KOPT-K1 (cell line): Measurements from ENCODE around the gene CLEC20A.
"Not testable (repeated sequence)": the region's sequence is repeated elsewhere in the genome, so short reads cannot be mapped to it uniquely, and the experiment has no call there.

Experiments
- H3K27ac ChIP-seq: fragments of 200-600 bp; sonication (generic); 2 replicates; pipeline ENCODE4 v1.5.1; 2016; ENCODE audit warnings: antibody characterized with exemption, mild to moderate bottlenecking, low read depth, low read length; ENCODE audit not compliant: poor library complexity, severe bottlenecking
- H3K36me3 ChIP-seq: fragments of 200-600 bp; sonication (generic); 2 replicates; pipeline ENCODE4 v1.5.1; 2017; ENCODE audit warnings: antibody characterized with exemption, mild to moderate bottlenecking, low read length, moderate library complexity; ENCODE audit not compliant: insufficient read depth
- H3K9me3 ChIP-seq: fragments of 200-600 bp; sonication (generic); 2 replicates; pipeline ENCODE4 v1.5.1; 2017; ENCODE audit warnings: antibody characterized with exemption, low read length, mild to moderate bottlenecking; ENCODE audit not compliant: insufficient read depth, poor library complexity, severe bottlenecking

Gene CLEC20A

DNA sequence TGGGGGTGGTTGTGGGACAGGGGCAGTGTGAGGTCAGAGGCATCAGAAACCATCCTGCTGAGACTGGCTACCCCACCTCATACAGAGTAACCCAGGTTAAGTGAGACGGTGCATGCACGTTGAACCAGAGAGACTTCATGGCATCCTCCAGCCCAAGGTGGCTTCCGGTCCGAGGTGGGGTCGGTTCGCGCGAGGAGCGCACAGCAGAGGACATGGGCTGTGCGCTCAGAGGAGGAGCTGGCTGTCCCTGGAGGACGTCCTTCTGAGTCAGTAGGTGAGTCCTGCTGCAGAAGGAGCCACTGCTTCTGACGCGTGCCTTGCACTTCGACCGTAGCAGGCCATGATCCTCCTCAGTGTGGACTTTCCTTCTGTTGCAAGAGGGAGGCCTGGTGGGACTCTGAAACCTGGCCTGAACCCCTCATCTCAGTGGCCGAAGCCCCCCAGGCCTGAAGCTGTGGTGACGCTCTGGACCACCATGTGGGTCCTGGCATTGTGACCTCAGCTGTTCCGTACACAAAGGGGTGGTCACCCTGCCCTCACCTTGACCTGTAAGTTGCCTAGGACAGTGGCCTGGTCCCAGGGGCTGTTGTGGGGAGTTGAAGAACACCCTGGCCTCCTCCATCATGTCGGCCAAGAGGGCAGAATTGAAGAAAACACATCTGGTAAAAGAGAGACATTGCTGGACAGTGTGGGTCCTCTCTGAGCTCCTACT, 16.0 kb upstream of the CLEC20A start, which contains the start of gene TEX35:
Gene TEX35 (plus strand): TSS at position 544 of the 712 bp plus-strand sequence. CDS start 80 bp downstream, at position 624.
- Histone ChIP-seq H3K27ac (no peak within 1 kb of the TSS), H3K9me3 (no peaks in the 10 kb centered on the region), H3K36me3 (no peaks in the 10 kb centered on the region)

DNA sequence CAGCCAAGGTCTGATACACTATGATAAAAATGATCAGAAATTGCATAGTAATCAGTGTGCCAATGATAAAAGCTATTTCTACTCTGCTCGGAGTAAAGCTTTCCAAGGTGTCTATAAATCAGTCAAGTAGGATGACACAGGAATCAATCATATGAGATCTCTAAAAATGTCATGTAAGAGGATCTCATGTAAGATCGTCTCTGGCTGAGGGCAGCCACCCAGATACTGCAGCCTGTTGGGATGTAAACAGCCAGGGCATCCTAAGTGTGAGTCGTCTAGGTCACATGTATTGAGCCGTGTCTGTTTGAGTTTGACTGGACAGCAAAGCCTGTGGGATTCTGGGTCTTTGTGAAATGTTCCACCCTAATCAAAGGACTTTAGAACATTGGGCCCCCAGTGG, 13.4 kb upstream of the CLEC20A start:
- no peak overlapping the region for H3K27ac ChIP-seq
- no peaks in the 10 kb centered on the region for H3K9me3 ChIP-seq
- no peaks in the 10 kb centered on the region for H3K36me3 ChIP-seq

DNA sequence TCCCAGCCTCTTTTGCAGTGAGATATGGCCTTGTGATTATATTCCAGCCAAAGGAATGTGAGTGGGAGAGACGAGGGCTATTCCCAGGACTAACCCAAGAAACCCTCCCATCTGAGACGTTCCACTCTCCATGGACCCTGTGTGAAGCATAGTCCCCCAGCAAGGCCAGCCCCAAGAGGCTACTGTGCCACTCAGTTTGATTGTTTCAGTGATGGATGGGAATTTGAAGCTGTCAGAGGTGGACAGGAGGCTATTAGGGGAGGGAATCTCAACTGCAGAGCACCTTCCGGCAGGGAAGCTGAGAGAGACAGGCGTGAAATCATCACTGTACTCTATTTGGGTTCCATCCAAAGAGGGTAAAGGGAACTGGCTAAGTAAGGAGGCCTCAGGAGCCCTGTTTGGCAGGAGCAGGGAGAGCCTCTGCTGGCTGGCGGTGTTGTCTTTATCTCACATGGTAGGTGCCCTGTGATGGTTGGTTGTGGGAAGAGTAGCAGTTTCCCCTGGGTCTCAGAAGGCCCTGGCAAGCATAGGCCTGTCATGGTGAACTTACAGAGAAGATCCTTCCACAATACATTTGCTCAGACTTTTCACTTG, 12.7 kb upstream of the CLEC20A start:
- Histone ChIP-seq H3K9me3 (no peaks in the 10 kb centered on the region), H3K36me3 (no peaks in the 10 kb centered on the region), H3K27ac (no peak overlapping the region)

DNA sequence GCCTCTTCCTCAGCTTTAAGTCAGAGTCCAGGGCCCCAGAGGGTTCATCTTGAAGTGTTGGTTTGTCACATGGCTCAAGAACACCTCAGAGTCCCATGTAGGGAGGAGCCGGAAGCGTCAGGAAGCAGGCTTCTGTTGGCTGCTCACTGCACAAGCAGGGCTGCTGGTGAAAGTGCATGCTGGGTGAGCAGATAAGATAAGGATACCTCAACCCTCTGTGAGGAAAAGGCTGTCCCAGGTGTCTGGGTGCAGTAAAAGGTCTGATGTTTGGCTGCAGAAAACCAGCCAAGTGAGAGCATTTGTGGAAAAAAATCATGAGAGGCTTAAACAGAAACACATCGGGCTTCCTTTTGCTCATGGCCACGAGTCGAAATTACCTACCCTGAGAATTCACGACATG, 9.9 kb upstream of the CLEC20A start:
- Histone ChIP-seq H3K27ac (no peak overlapping the region), H3K36me3 (no peaks in the 10 kb centered on the region), H3K9me3 (no peaks in the 10 kb centered on the region)

DNA sequence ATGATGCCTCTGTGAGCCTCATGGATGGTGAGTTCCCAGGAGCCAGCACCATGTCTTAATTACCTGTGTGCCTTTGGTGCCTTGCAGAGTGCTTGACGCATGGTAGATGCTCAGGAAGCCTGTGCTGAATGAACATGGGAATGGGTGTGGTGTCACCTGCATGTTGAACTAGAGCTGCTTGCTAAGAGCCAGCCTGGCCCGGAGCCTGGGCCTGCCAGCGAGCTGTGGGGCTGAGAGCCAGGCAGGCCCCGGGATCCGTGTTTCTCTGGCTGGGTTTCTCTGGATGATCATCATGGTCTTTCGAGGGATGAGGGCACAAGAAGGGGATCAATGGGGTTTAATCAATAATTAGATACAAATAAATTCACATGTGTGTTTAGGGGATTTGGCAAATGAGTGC, 9.4 kb upstream of the CLEC20A start:
- H3K27ac ChIP-seq, result no peak overlapping the region
- no peaks in the 10 kb centered on the region for H3K9me3 ChIP-seq
- no peaks in the 10 kb centered on the region for H3K36me3 ChIP-seq

DNA sequence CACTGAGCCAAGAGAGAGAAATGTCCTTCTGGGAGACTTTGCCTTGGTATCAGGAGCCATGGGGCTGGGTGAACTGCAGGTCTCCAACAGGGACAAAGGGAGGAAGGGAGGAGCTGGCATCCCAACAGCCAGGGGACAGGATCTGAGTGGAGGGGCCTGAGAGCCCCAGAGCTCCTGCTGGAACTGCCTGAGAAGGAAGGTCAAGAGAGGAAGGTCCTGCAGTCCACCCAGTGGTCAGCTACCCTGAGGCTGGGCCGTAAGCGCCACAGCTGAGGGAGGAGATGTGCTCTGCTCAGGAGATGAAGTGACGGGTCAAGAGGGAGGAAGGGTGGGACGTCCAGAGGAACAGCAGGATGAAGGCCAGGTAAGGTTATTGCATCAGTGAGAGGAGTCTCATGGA, 7.5 kb upstream of the CLEC20A start:
- Histone ChIP-seq H3K9me3 (no peaks in the 10 kb centered on the region), H3K27ac (no peak overlapping the region), H3K36me3 (no peaks in the 10 kb centered on the region)

DNA sequence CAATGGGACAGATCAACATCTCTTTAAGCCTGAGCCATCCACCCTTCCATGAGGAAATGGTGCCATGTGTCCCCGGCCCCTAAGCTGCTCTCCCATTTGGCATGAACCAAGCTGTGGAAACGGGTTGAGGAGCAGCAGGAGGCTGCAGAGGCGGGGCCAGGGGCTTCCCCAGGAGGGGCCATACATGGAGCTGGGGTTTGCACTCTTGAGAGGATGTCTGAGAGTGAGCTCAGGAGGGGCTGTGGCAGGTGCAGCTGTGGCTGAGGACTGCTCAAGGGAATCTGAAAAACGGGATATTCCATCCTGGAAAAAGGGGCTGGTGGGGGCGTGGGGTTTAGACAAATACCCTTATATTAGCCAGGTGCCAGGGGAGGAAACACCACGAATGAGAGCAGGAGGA, 7.1 kb upstream of the CLEC20A start:
- H3K9me3 ChIP-seq, result no peaks in the 10 kb centered on the region
- H3K27ac ChIP-seq, result no peak overlapping the region
- H3K36me3 ChIP-seq, result no peaks in the 10 kb centered on the region

DNA sequence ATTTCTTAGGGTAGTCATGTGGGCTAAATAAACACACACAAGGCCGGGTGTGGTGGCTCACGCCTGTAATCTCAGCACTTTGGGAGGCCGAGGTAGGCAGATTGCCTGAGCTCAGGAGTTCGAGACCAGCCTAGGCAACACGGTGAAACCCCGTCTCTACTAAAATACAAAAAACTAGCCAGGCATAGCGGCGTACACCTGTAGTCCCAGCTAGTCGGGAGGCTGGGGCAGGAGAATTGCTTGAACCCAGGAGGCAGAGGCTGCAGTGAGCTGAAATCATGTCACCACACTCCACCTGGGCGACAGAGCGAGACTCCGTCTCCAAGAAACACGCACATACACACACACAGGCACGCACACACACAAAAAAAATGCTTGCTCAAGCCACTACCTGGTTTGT, 6.6 kb upstream of the CLEC20A start:
- not testable (repeated sequence) for H3K27ac ChIP-seq, H3K9me3 ChIP-seq, H3K36me3 ChIP-seq

DNA sequence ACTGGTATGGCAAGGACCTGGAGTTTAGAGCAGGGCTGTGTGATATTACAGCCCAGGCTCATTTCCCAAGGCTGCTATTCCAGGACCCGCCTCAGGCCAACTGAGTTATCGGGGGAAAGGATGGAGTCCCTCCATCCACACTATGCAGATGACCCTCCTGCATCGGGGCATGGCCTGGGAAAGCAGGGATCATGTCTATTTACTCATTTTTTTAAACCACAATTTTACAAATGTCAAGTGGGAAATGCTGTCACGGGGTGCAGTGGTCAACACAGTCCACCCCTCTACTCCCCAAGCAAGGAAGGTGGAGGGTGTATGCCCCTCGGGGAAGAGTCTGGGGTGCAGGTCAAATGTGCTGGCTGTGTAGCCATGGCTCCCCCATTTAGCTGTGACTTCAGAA, 6.1 kb upstream of the CLEC20A start:
- H3K36me3 ChIP-seq, result no peaks in the 10 kb centered on the region
- H3K9me3 ChIP-seq, result no peaks in the 10 kb centered on the region
- H3K27ac ChIP-seq, result no peak overlapping the region

DNA sequence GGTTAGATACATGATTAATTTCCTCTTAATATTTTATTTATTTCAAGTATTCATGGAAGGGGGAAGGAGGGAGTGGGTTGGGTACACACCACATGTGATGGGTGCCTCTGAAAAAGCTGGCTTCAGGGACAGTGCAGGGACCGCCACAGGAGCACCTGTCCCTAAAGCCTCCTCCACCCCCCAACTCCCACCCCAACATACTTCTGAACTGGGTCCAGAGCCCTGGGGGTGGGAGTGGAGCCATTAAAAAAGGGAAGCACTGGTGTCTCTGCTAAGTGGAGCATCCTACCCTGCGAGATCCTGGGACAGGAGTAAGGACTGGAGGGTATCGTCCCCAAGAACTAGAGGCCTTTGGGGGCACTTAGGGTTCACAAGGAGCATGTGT, 5.6 kb upstream of the CLEC20A start:
- no peak overlapping the region for H3K27ac ChIP-seq
- no peaks in the 10 kb centered on the region for H3K36me3 ChIP-seq
- H3K9me3 ChIP-seq, result no peaks in the 10 kb centered on the region

DNA sequence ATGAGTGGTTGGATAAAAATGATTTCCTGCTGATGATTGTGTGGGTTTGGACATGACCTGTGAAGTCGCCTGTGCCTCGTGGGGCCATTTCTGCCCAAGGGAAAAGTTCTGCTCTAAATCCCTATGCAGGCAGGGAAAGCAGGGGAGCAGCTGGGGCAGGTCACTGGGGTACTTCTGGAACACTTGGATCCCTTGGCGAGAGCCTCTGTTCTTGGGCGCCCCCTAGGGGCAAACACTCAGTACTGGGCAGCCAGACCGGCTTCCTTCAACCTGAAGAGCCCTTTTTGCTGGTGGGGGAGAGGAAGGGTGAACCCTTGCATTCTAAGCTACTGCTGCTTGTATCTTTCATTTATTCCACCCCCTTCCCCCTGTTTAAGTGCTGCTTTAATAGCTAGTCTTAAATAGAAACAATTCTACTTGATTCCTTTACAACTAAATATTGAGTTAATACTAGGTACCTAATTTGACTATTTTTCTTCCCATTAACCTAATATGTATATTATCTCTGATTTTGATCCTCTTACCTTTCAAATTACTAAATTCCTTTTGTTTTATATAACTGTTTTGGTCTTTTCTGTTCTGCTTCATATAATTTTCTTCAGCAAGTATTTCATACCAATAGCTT, 5.1 kb upstream of the CLEC20A start:
- Histone ChIP-seq H3K36me3 (no peaks in the 10 kb centered on the region), H3K27ac (no peak overlapping the region), H3K9me3 (no peaks in the 10 kb centered on the region)

DNA sequence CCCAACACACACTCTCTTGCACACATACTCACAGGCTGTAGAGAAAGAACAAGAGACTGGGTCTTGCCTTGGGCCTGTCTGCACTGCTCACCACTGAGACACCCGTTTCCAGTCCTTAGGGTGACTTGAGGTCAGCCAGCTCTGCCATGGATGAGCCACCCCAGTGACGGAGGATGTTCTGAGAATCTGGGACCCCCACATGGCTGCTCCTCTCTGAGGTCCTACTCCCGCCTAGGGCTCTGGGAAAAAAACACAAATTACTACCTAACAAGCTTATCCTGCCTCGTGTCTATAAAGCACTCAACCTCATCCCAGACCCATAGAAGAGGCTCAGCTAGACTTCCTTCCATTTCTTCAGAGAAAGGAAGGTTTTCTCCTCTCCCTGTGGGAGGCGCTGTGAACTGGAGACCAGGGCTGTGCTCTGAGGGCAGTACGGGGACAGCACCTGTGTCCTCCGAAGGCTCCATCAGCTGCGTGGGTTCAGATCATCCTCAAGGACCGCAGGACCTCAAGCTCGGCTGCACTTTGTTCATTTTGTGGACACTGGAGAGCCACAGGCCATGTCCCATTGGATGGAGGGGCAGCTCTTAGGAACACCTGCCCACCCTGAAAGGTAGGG, 4.3 kb upstream of the CLEC20A start:
- Histone ChIP-seq H3K27ac (no peak overlapping the region), H3K9me3 (no peaks in the 10 kb centered on the region), H3K36me3 (no peaks in the 10 kb centered on the region)

DNA sequence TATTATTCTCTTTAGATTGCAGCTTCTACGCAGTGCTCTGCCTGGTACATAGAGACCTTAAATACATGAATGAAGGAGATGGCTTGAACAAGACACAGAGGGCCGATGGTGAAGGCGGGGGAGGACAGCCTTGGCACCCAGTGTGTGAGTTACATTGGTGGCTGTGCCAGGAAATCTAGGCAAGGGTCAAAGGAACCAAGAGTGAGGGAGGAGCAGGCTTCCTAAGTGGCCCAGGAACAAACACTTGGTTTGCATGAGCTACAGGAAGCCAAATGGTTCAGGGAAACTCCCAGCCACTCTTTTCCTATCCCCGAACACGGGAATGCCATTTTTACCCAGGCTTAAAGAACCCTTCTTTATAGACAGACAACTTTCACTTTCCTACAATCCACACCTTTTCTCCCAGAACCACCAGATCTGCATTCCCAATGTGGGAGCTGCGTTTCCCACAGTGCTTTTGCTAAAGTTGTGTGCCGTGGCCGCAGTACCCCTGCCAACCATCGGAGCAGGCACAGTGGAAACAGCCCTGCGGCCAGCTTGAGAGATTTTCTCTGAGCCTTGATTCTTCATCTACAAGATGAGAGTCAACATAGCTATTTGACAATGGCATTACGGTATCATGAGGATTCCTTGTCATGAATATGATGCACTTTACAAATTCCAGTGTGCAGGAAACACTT, 3.5 kb upstream of the CLEC20A start:
- H3K36me3 ChIP-seq, result no peaks in the 10 kb centered on the region
- H3K9me3 ChIP-seq, result no peaks in the 10 kb centered on the region
- no peak overlapping the region for H3K27ac ChIP-seq

DNA sequence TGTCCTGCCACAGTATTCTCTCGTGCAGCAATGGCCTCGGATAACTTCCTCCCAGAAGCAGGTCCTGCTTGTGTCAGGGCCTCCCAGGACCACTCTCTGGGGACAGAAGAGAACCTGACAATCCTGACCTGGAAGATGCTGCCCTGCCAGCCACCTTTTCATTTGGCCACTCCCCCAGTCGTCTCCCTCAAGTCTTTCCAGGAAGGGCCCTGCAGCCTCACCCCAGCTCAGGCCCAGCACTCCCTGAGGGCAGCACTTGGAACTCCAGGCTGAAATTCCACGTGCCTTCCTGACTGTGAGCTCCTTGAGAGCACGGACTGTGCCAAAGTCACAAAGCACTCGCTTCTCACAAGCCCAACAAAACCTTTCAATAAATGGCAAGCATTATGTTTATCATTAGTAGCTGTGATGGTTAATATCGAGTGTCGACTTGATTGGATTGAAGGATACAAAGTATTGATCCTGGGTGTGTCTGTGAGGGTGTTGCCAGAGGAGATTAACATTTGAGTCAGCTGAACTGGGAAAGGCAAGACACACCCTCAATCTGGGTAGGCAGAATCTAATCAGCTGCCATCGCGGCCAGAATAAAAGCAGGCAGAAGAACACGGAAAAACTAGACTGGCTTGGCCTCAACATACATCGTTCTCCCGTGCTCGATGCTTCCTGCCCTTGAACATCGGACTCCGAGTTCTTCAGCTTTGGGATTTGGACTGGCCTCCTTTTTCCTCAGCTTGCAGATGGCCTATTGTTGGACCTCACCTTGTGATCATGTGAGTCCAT, 2.3 kb upstream of the CLEC20A start:
- H3K27ac ChIP-seq, result no peak overlapping the region

More for the DNA sequence above, 2.3 kb upstream of the CLEC20A start:
- Histone ChIP-seq H3K9me3 (no peaks in the 10 kb centered on the region), H3K36me3 (no peaks in the 10 kb centered on the region)
